Loucy (cell line): Measurements from ENCODE around the gene WNT11.

ENCODE experiments used
- H2AFZ ChIP-seq: fragments of 200-600 bp; sonication (generic); 2 replicates; pipeline ENCODE4 v1.6.0; 2016; ENCODE audit warnings: antibody characterized with exemption, mild to moderate bottlenecking, low read length, moderate library complexity
- H3F3A ChIP-seq: fragments of 200-600 bp; 2 replicates; pipeline ENCODE4 v1.6.0; 2016; ENCODE audit warnings: antibody characterized with exemption, low read depth, mild to moderate bottlenecking
- H3K27me3 ChIP-seq: fragments of 200-600 bp; sonication (generic); 2 replicates; pipeline ENCODE4 v1.6.1; 2014; ENCODE audit warnings: low read length, mild to moderate bottlenecking; ENCODE audit not compliant: insufficient read depth, poor library complexity, severe bottlenecking
- H3K36me3 ChIP-seq: fragments of 200-600 bp; sonication (generic); 2 replicates; pipeline ENCODE4 v1.6.1; 2016; ENCODE audit warnings: low read length; ENCODE audit not compliant: insufficient read depth
- H3K4me1 ChIP-seq: fragments of 200-600 bp; sonication (generic); 2 replicates; pipeline ENCODE4 v1.5.1; 2014; ENCODE audit warnings: low read length, mild to moderate bottlenecking; ENCODE audit not compliant: insufficient read depth, poor library complexity, severe bottlenecking
- H3K4me2 ChIP-seq: fragments of 200-600 bp; sonication (generic); 2 replicates; pipeline ENCODE4 v1.6.0; 2014; ENCODE audit warnings: antibody characterized with exemption, low read length, low read depth, mild to moderate bottlenecking; ENCODE audit not compliant: poor library complexity, severe bottlenecking
- H3K4me3 ChIP-seq: fragments of 200-600 bp; sonication (generic); 2 replicates; pipeline ENCODE4 v1.5.1; 2014; ENCODE audit warnings: low read length, mild to moderate bottlenecking, mixed read lengths; ENCODE audit not compliant: poor library complexity, severe bottlenecking
- H3K79me2 ChIP-seq: fragments of 200-600 bp; sonication (generic); 2 replicates; pipeline ENCODE4 v1.6.1; 2014; ENCODE audit warnings: low read length; ENCODE audit not compliant: insufficient read depth
- H3K9ac ChIP-seq: fragments of 200-600 bp; sonication (generic); 2 replicates; pipeline ENCODE4 v1.6.0; 2014; ENCODE audit warnings: mild to moderate bottlenecking, low read depth, low read length, moderate library complexity; ENCODE audit not compliant: poor library complexity, severe bottlenecking
- H3K9me2 ChIP-seq: fragments of 200-600 bp; sonication (generic); replicated peaks from 2 replicates; pipeline ENCODE4 v1.6.1; 2016; ENCODE audit warnings: low read depth, low read length, mixed read lengths
- H3K9me3 ChIP-seq: fragments of 200-600 bp; sonication (generic); 2 replicates; pipeline ENCODE4 v1.6.1; 2014; ENCODE audit warnings: mild to moderate bottlenecking, antibody characterized with exemption, low read length, low read depth; ENCODE audit not compliant: insufficient read depth
- H4K20me1 ChIP-seq: fragments of 200-600 bp; sonication (generic); 2 replicates; pipeline ENCODE4 v1.6.0; 2014; ENCODE audit warnings: antibody characterized with exemption, low read length, mild to moderate bottlenecking; ENCODE audit not compliant: insufficient read depth, poor library complexity, severe bottlenecking
- EZH2phosphoT487 ChIP-seq: fragments of 200-600 bp; IDR thresholded peaks from 2 replicates; pipeline ENCODE4 v1.6.1; 2018; ENCODE audit warnings: antibody characterized with exemption, mild to moderate bottlenecking, moderate library complexity, borderline replicate concordance
- TF ChIP-seq, protein P1 (sequence below): fragments of 200-600 bp; sonication (generic); conservative IDR thresholded peaks from 2 replicates; pipeline ENCODE4 v1.5.1; 2014; ENCODE audit warnings: mild to moderate bottlenecking, antibody characterized with exemption, low read length

The WNT11 gene

DNA sequence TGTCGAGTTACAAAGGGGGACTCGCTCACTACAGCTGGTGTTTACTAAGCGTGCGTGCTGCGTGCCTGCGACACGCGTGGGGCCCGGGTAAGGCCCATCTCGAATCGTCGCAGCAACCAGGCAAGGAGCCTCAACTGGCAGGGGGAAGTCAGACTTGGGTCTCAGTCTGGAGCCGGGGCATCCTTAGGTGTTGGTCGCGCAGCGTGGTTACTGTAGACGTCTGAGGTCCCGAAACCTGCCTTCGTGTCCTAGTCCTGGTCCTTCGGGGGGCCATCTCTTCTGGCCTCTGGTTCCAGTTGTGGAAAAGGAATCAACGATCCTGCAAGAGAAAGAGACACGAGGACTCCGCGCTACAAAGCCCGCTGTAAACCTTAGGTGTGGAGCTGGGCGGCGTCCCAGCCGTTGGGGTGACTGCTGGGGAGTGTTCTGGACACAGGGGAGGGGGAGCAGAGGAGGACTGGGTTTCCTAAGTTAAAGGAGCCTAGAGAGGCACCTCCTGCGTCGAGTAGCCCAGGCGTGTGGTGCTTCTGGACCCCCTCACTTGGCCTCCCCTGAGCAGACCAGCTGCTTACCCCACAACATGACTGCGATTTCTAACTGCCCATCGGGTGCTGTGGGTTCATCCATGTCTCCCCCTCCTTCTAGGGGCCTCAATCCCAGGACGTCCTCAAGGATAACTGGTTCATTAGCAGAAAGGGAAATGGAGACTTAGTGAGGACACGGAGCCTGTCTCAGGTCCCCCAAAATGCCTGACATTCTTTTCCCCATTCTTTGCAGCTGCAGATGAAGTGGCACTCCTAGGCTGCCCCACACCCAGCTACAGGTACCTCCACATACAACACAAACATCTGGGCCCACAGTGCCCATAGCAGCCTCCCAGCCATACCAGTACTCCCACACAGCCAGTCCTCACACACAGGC, 4.9 kb upstream of the WNT11 start:
- Histone ChIP-seq H2AFZ (no peak overlapping the region), H3K9me2 (no peaks in the 10 kb centered on the region), H3K27me3 (no peaks in the 10 kb centered on the region), H3K4me1 (peaks cover 35% of the 10 kb centered on the region), H3K4me3 (no peak overlapping the region), H4K20me1 (no peaks in the 10 kb centered on the region), H3K36me3 (no peaks in the 10 kb centered on the region), H3K9ac (no peak overlapping the region), H3K9me3 (no peaks in the 10 kb centered on the region), H3K79me2 (no peaks in the 10 kb centered on the region), H3K4me2 (no peak overlapping the region), H3F3A (no peaks in the 10 kb centered on the region)
- TF ChIP-seq, protein P1, sequence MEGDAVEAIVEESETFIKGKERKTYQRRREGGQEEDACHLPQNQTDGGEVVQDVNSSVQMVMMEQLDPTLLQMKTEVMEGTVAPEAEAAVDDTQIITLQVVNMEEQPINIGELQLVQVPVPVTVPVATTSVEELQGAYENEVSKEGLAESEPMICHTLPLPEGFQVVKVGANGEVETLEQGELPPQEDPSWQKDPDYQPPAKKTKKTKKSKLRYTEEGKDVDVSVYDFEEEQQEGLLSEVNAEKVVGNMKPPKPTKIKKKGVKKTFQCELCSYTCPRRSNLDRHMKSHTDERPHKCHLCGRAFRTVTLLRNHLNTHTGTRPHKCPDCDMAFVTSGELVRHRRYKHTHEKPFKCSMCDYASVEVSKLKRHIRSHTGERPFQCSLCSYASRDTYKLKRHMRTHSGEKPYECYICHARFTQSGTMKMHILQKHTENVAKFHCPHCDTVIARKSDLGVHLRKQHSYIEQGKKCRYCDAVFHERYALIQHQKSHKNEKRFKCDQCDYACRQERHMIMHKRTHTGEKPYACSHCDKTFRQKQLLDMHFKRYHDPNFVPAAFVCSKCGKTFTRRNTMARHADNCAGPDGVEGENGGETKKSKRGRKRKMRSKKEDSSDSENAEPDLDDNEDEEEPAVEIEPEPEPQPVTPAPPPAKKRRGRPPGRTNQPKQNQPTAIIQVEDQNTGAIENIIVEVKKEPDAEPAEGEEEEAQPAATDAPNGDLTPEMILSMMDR: no peak
- TF ChIP-seq EZH2phosphoT487: no peak

DNA sequence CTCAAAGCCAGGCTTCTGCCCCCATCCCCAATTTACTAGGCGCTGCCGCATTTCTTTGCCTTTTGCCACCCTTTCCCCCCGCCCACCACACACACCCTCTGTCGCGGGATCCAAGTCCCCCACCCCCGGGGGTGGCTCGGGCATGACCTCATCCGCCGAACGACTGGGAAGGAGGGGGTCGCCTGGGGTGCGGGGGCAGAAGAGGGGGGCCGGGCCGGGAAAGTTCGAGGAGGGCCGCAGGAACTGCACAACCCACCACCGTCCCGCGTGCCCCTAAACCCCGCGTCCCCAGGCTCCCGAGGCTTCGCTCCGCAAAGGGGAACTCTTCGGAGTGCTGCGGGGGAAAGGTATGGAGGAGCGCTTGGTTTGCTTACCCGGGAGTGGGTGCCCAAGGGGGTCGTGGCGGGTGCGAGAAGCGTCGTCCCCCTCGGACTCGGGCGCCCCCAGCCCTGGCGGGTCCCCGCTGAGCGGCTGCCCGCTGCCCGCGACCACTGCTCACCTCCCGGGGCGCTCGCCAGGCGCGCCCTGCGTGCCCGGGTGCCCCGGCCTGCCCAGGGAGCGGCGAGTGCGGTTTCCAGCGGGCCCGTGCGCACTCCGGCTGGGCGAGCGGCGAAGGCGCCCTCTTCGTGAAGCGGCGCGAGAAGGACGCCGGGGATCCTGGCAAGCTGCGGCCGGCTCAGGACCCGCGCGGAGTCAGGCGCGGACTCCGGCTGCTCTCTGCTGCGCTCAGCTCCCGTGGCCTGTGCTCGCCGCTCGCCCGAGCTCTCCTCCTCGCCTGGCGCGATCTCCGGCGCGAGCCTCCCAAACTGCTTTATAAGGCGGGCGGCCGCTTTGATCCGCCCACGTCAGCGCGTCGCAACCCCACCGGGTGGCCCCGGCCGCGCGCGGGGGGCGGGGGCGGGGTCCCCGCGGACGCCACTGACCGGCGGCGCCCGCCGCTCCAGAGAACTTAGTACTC, 4.0 kb upstream of the WNT11 start:
- no peak overlapping the region for H2AFZ ChIP-seq
- peaks cover 27% of the 10 kb centered on the region for H3K4me1 ChIP-seq
- H3K9me3 ChIP-seq: no peaks in the 10 kb centered on the region
- no peaks in the 10 kb centered on the region for H3K27me3 ChIP-seq
- H3K4me2 ChIP-seq: no peak overlapping the region
- no peaks in the 10 kb centered on the region for H3K79me2 ChIP-seq
- no peaks in the 10 kb centered on the region for H3F3A ChIP-seq
- H4K20me1 ChIP-seq: no peaks in the 10 kb centered on the region
- no peak overlapping the region for H3K9ac ChIP-seq
- TF ChIP-seq, protein P1: no peak
- TF ChIP-seq EZH2phosphoT487: no peak
- no peak overlapping the region for H3K4me3 ChIP-seq
- H3K9me2 ChIP-seq: no peaks in the 10 kb centered on the region
- no peaks in the 10 kb centered on the region for H3K36me3 ChIP-seq

DNA sequence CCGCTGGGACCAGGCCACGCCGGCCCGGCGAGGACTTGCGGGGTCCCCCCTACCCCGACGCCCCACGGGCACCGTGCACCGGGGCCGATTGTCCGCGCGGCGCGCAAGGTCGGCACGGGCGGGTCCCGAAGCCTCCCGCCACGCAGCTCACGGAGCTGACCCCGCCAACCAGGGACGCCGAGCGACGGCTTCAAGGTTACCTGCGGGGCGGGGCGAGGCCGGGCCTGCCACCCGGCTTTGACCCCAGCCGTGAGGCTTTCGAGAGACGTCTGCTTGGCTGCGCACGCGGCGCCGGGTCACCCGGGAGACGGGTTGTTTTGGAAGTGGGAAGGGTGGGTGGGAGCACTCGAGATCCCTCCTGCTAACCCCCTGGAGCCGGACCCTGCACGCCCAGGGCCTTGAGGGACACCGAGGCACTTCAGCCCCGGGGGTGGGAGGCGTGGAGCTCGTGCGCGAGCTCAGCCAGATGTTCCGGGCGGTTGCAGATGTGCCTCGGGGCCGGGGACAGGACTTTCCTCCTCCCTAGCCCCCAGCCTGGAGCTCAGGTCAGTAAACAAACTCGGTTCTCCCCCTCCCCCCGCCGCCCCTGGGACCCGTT, 3.2 kb upstream of the WNT11 start:
- TF ChIP-seq, protein P1: no peak
- no peak for TF ChIP-seq EZH2phosphoT487
- Histone ChIP-seq H3K4me1 (peaks cover 22% of the 10 kb centered on the region), H3K9me2 (no peaks in the 10 kb centered on the region), H3K9ac (no peak overlapping the region), H3K79me2 (no peaks in the 10 kb centered on the region), H3K36me3 (no peaks in the 10 kb centered on the region), H3K27me3 (no peaks in the 10 kb centered on the region), H3K4me2 (no peak overlapping the region), H2AFZ (no peak overlapping the region), H3F3A (no peaks in the 10 kb centered on the region), H3K4me3 (no peak overlapping the region), H4K20me1 (no peaks in the 10 kb centered on the region), H3K9me3 (no peaks in the 10 kb centered on the region)
